Suppressor macrophage treated with lipopolysaccharide for 4 hours (primary cell): ENCODE results near the gene FOXN3.
"Not testable (repeated sequence)": the region's sequence is repeated elsewhere in the genome, so short reads cannot be mapped to it uniquely, and the experiment has no call there.

Experiments used
- DNase-seq: peaks from one replicate; pipeline ENCODE4 v3.0.0-alpha.2; 2020

The FOXN3 gene

GRCh38 chr14:89158104-89158503, 258.9 kb downstream of the FOXN3 start:
- not testable (repeated sequence) for DNase-seq

GRCh38 chr14:89155491-89155890, 261.5 kb downstream of the FOXN3 start:
- DNase-seq: no peak

- DNase-seq: not testable (repeated sequence)
Measured at GRCh38 chr14:89151693-89152092, 265.3 kb downstream of the FOXN3 start.

DNA sequence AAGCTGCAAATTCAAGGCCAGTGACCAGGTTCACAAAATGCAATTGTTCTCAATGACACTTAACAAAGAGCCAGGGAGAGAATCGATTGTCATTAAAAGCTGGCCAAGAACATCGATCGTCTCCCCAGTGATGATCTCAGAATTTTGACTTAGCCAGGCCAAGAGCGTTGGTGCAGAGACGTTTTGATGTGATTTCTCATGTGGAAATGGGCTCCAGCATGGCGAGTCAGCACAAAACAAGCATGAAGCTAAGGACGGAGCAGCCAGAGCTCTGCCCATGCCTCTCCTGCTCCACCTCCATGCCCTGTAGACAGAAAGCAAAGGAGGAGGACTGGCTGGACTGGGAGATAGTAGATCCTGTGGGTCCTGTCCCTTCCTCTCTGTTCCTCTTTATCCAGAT, 270.8 kb downstream of the FOXN3 start:
- DNase-seq: no peak

- no peak for DNase-seq
Measured at GRCh38 chr14:89144642-89145041, 272.4 kb downstream of the FOXN3 start.

DNA sequence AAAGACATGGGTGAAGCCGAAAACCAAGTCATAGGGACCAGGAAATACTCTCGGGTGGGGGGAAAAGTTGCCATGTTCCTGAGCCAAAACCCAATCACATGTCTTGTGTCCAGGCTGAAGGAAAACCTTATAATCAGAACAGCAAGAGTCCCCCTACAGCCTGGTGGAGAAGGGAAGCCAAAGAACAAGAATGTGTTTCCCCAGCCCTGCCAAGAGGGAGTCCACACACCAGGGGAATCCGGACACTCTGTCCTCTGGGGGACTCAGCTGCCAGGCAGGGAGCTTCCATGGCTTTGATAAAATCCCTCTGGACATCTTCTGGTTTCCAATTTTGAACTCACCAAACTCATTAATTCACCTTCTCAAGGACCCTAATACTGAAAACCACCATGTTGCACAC, 273.0 kb downstream of the FOXN3 start:
- DNase-seq: no peak

GRCh38 chr14:89143595-89143994, 273.4 kb downstream of the FOXN3 start:
- DNase-seq: no peak

DNA sequence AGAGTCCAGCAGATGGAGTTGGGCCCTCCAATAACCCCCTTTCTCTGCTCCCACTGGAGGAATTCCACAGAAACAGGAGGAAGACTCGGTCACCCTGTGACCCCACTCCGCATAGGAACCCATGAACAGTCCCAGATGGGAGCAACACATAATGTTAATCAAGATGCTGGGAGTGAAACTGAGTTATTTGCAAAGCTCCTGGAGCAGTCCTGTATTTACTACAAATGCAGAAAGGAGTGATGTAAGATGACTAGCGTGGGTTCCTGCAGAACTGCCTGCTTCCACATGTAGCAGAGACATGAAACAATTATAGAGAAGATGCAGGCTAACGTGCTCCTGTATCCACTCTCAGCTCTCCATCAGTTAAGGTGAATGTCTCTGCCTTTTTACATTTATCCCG, 274.7 kb downstream of the FOXN3 start:
- DNase-seq: no peak

GRCh38 chr14:89141862-89142261, 275.2 kb downstream of the FOXN3 start:
- no peak for DNase-seq

- no peak for DNase-seq
Measured at GRCh38 chr14:89140326-89140725, 276.7 kb downstream of the FOXN3 start.

DNA sequence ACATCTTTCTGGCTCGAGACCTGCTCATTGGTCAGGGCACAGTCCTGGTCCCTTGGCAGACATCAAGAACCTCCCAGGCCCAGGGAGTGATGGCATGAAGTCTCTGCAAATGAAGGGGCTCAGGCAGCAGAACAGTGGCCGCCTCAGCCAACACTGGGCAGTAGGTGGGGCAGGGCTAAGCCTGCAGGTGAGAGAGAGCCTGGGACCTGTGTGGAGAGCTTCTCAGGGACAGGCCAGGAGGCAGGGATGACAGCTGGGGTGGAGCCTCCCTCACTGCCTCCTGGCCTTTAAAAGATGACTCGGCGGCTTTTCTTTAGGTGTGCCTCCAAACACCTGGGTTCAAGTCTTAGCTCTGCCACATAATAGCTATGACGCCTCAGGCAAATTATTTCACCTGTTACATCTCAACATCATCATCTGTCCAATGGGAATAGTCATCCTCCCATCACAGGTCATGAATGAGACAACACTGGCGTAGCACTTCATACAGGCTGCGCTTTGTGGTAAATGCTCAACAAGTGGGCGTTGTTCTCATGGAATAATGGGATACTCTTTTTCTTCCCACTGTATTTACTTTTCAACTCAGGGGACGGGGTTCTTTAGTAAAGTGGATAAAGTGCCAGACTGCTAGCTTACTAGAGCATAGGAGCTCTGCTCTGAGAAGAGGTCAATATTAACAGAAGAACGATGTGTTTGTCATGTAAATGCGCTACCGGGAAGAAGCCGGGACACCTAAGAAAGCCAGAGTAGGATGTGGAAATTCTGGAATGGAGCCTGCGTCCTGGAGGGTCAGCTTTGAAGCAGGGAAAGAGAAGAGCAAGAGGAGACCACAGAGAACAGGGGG, 277.4 kb downstream of the FOXN3 start:
- DNase-seq: no peak

- no peak for DNase-seq
Measured at GRCh38 chr14:89138846-89139245, 278.2 kb downstream of the FOXN3 start.

DNA sequence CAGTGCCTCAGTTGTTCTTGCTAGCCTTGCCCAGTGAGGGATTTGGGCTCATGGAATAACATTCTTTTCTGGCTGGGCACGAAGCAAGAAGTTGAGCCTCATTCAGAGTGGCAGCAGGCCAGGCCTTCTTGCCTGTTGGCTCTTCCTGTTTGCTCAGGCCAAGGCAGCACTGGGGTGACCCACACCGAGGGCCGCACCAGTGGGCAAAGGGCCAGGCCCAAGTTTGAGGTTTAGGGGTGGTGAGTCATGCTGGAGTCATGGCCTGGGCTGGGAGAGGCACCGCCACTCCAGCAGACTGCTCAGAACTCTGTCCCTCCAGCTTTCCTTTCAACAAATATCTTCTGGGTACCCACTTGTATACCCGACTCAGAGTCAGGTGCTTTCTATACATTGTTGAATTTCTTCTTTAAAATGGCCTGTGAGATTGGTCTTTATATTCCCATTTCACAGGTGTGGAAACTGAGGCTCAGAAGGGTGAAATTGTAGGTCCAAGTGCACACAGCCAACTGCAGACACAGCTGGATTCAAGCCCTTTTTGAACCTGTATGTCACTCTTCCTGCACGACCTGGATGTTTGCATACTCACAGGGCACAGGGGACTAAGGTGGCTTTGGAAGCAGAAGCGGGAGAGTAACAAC, 279.4 kb downstream of the FOXN3 start:
- peak; percentile 90 for DNase-seq

DNA sequence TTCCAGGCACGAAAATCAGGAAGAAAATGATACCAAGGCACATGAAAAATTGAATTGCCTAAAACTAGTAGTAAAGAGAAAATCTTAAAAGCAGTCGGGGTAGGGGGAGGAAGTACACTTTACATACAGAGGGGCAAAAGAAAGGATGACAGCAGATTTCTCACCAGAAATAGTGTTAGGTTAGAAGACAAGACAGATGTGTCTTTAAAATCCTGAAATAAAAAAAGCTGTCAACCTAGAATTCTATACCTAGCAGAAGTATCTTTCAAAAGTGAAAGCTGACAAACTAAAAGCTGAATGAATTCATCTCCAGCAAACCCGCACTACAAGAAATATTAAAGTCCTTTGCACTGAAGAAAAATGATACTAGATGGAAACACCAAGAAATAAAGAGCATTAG, 280.4 kb downstream of the FOXN3 start:
- no peak for DNase-seq

- no peak for DNase-seq
Measured at GRCh38 chr14:89134640-89135039, 282.4 kb downstream of the FOXN3 start.

GRCh38 chr14:89131004-89131750, 285.9 kb downstream of the FOXN3 start:
- DNase-seq: peak; percentile 8

DNA sequence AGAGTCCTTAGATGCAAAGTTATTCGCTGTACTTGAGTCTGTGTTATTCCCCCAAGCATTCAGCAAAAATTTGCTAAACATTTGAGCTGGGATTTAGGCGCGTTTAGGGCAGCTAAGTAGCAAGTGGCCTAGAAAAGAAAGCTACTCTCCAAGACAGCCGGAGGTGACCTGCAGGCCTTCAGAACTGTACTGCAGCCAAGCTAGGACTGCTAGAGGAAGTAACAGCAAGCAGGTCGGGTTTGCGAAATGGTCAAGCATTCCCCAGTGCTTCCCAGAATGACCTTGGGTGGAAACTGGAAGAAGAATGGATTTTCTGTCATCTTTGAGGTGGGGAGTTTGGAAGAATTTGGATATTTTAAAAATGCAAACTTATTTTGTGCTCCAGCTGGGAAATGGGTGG, 287.5 kb downstream of the FOXN3 start:
- no peak for DNase-seq

- no peak for DNase-seq
Measured at GRCh38 chr14:89128311-89129026, 288.6 kb downstream of the FOXN3 start.

DNA sequence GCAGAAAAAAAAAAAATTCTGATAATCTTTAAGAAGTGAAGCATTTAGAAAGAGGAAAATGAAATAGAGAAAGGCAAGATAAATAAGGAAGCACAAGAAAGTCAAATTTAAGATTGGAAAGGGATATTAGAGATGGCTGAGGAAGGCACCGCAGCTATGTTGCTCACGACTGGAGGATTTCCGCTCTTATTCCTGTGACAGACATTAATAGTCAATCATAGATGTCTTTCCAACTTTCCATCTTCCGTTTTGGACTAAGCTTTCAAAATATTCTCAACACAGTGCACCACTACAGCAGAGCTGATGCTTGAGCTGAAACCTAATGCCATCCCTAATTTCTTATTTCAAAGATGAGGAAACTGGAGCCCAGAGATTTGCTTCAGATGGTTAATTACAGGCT, 290.6 kb downstream of the FOXN3 start:
- DNase-seq: no peak

GRCh38 chr14:89125216-89125615, 291.8 kb downstream of the FOXN3 start:
- DNase-seq: no peak

- DNase-seq: no peak
Measured at GRCh38 chr14:89123851-89124250, 293.2 kb downstream of the FOXN3 start.

GRCh38 chr14:89123215-89123614, 293.8 kb downstream of the FOXN3 start:
- DNase-seq: no peak

DNA sequence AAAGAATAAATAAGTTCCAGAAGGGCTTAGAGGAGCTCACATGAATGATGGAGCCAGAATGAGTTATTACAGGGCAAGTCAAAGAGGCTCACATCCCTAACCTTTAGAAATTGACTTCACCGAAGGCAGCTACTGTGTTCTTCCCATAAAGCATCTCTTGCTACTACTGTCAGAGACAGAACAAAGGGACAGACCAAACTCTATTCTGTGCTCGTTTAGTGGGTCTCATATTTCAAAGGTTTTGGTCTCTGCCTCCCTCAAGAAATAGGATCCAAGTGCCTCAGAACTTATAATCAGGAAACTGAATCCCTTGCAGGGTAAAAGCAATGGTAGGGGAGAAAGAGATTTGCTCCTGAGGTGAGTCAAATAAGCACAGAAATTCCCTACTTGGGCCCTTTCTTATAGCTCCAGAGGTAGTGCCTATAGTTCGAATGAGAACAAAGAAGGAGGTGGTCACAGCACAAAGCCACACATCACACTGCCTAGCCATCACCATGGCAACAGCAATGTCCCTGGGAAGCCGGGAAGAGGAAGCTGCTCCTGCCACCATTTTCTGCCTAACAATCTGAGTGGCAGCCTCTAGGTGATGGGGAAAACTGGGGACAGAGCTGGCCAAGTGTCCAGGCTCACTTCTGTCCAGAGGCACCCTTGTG, 294.9 kb downstream of the FOXN3 start:
- no peak for DNase-seq
